Neutrophil (primary cell): ENCODE data around the gene PTCSC3.
"Not testable (repeated sequence)": the region's sequence is repeated elsewhere in the genome, so short reads cannot be mapped to it uniquely, and the experiment has no call there.

Source experiments
- H3K27ac ChIP-seq: fragments of 200-600 bp; sonication (generic); 2 replicates; pipeline ENCODE4 v1.5.1; 2016; ENCODE audit warnings: mild to moderate bottlenecking, moderate library complexity
- H3K27me3 ChIP-seq: fragments of 200-600 bp; sonication (generic); 2 replicates; pipeline ENCODE4 v1.6.0; 2016; ENCODE audit warnings: mild to moderate bottlenecking
- H3K36me3 ChIP-seq: fragments of 200-600 bp; sonication (generic); 2 replicates; pipeline ENCODE4 v1.5.1; 2017
- H3K4me1 ChIP-seq, 2 experiments: fragments of 200-600 bp in 1 of 2; sonication (generic) in 1 of 2; 1 replicate in 1 of 2; 2 replicates in 1 of 2; pipeline versions ENCODE4 v1.5.1 to v1.6.1; 2013 to 2016; ENCODE audit warnings: low read depth in 1 of 2, low read length in 1 of 2, mild to moderate bottlenecking in 1 of 2, moderate library complexity in 1 of 2; ENCODE audit not compliant: control insufficient read depth in 1 of 2, insufficient read depth in 1 of 2
- H3K4me3 ChIP-seq, 2 experiments: fragments of 200-600 bp in 1 of 2; sonication (generic) in 1 of 2; 1 replicate in 1 of 2; 2 replicates in 1 of 2; pipeline ENCODE4 v1.5.1; 2013 to 2016; ENCODE audit warnings: low read depth in 1 of 2, low read length in 1 of 2, mild to moderate bottlenecking in 1 of 2, moderate library complexity in 1 of 2
- H3K9me3 ChIP-seq: fragments of 200-600 bp; sonication (generic); 2 replicates; pipeline ENCODE4 v1.5.1; 2016
- CTCF ChIP-seq: fragments of 200-600 bp; sonication (generic); IDR thresholded peaks from 2 replicates; pipeline ENCODE4 v1.5.1; 2016; ENCODE audit warnings: antibody characterized with exemption

PTCSC3 gene

GRCh38 chr14:36129181-36129580 is 47.3 kb downstream of the PTCSC3 start:
- Histone ChIP-seq H3K4me3 (no peak overlapping the region), H3K27me3 (no peaks in the 10 kb centered on the region), H3K36me3 (no peaks in the 10 kb centered on the region), H3K27ac (no peak overlapping the region), H3K9me3 (no peaks in the 10 kb centered on the region), H3K4me1 (no peaks in the 10 kb centered on the region)
- no peak for TF ChIP-seq CTCF

- Histone ChIP-seq H3K4me3 (no peak overlapping the region), H3K9me3 (no peaks in the 10 kb centered on the region), H3K27me3 (no peaks in the 10 kb centered on the region), H3K4me1 (no peaks in the 10 kb centered on the region), H3K36me3 (no peaks in the 10 kb centered on the region), H3K27ac (no peak overlapping the region)
- TF ChIP-seq CTCF, result no peak
These were observed 63.2 kb downstream of the PTCSC3 start for GRCh38 chr14:36113341-36113740.

- H3K27ac ChIP-seq, result no peak overlapping the region
- TF ChIP-seq CTCF, result no peak
- H3K36me3 ChIP-seq, result no peaks in the 10 kb centered on the region
- no peaks in the 10 kb centered on the region for H3K4me1 ChIP-seq
- no peaks in the 10 kb centered on the region for H3K9me3 ChIP-seq
- H3K27me3 ChIP-seq, result no peaks in the 10 kb centered on the region
- H3K4me3 ChIP-seq, result no peak overlapping the region
These were observed 64.5 kb downstream of the PTCSC3 start for GRCh38 chr14:36111822-36112583.

GRCh38 chr14:36105401-36105800 is 71.1 kb downstream of the PTCSC3 start:
- Histone ChIP-seq H3K9me3 (no peaks in the 10 kb centered on the region), H3K27ac (no peak overlapping the region), H3K4me1 (no peaks in the 10 kb centered on the region), H3K27me3 (no peaks in the 10 kb centered on the region), H3K4me3 (no peak overlapping the region), H3K36me3 (no peaks in the 10 kb centered on the region)
- TF ChIP-seq CTCF, result no peak

GRCh38 chr14:36104258-36104657 is 72.3 kb downstream of the PTCSC3 start:
- H3K9me3 ChIP-seq, H3K4me3 ChIP-seq, H3K4me1 ChIP-seq, H3K27me3 ChIP-seq, H3K27ac ChIP-seq, H3K36me3 ChIP-seq: not testable (repeated sequence)

- no peak for TF ChIP-seq CTCF
These were observed 76.9 kb downstream of the PTCSC3 start for GRCh38 chr14:36099619-36100018.

More at GRCh38 chr14:36099619-36100018, 76.9 kb downstream of the PTCSC3 start:
- H3K9me3 ChIP-seq, result no peaks in the 10 kb centered on the region
- H3K27ac ChIP-seq, result no peak overlapping the region
- H3K27me3 ChIP-seq, result no peaks in the 10 kb centered on the region
- H3K4me1 ChIP-seq, result no peaks in the 10 kb centered on the region
- H3K36me3 ChIP-seq, result no peaks in the 10 kb centered on the region
- no peak overlapping the region for H3K4me3 ChIP-seq
